ACHN (cell line): ENCODE data around the gene PHOSPHO1.
"Not testable (repeated sequence)": the region's sequence is repeated elsewhere in the genome, so short reads cannot be mapped to it uniquely, and the experiment has no call there.

ENCODE experiments used
- DNase-seq: peaks from one replicate; pipeline ENCODE4 v3.0.0-alpha.2; 2015
- in situ Hi-C: cut with HindIII; loops from 2 replicates; pipeline ENCODE4 v1.10.0; 2017; ENCODE audit warnings: low sequenced_read_pairs, low pct_ligation_motif_present, low pct_unique_long_range_greater_than_20kb

Gene PHOSPHO1

GRCh38 chr17:49200423-49201083, 30.0 kb downstream of the PHOSPHO1 start:
- in situ Hi-C loops, result no loop called here
- DNase-seq, result no peak

GRCh38 chr17:49198211-49198610, 32.4 kb downstream of the PHOSPHO1 start:
- in situ Hi-C loops, result no loop called here
- DNase-seq, result peak; percentile 13

GRCh38 chr17:49197346-49197998, 33.1 kb downstream of the PHOSPHO1 start:
- in situ Hi-C loops, result no loop called here
- peak; percentile 21 for DNase-seq

DNA sequence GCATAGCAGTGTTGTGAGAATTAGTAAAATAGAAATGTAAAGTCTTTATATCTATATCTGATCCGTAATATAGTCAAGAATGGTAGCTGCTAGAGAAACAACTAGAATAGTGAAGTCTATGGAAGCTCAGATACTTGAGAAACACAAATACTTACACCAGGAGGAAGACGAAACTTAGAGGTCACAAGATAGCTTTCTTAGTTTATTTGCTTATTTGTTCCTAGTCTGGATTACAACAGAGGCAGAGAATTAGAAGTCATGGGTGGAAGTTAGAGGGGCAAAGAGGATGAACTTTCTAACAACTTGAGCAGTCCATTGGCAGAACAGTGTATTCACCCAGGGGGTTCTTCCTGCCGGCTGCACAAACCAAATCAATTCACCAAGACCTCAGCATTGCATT, 34.1 kb downstream of the PHOSPHO1 start:
- in situ Hi-C loops, result no loop called here
- DNase-seq, result no peak

- DNase-seq, result no peak
- in situ Hi-C loops, result no loop called here
Observed at GRCh38 chr17:49195751-49196150, 34.8 kb downstream of the PHOSPHO1 start.

DNA sequence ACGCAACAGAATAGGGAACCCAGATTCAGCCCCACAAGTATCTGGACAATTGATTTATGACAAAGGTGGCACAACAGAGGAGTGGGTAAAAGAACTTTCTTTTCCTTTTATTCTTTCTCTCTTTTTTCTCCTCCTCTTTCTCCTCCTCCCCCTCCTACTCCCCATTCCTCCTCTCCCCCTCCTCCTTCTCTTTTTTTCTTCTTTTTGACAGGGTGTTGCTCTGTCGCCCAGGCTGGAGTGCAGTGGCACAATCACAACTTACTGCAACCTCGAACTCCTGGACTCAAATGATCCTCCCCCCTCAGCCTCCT, 36.3 kb downstream of the PHOSPHO1 start:
- DNase-seq, result no peak
- in situ Hi-C loops, result no loop called here

- DNase-seq, result peak; percentile 99
- in situ Hi-C loops, result no loop called here
Observed at GRCh38 chr17:49193513-49194296, 36.9 kb downstream of the PHOSPHO1 start.

- in situ Hi-C loops, result no loop called here
- DNase-seq, result peak; percentile 89
Observed at GRCh38 chr17:49191917-49192741, 38.5 kb downstream of the PHOSPHO1 start.

- in situ Hi-C loops, result no loop called here
- DNase-seq, result no peak
Observed at GRCh38 chr17:49191409-49191916, 39.1 kb downstream of the PHOSPHO1 start.

GRCh38 chr17:49190932-49191331, 39.7 kb downstream of the PHOSPHO1 start:
- no peak for DNase-seq
- in situ Hi-C loops, result no loop called here

DNA sequence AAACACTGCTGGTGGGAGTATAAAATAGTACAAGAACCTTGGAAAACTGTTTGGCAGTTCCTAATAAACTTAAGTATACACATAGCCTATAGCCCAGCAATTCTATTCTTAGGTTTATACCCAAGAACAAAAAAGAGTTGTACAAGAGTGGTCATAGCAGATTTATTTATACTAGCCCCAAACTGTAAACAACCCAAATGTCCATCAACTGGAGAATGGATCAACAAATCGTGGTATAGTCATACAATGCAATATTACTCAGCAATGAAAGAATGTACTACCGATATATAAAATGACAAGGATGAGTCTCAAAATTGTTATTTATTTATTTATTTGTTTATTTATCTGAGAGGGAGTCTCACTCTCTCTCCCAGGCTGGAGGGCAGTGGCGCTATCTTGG, 43.3 kb downstream of the PHOSPHO1 start:
- in situ Hi-C loops, result no loop called here
- no peak for DNase-seq

GRCh38 chr17:49185381-49185780, 45.2 kb downstream of the PHOSPHO1 start:
- in situ Hi-C loops, DNase-seq: not testable (repeated sequence)

DNA sequence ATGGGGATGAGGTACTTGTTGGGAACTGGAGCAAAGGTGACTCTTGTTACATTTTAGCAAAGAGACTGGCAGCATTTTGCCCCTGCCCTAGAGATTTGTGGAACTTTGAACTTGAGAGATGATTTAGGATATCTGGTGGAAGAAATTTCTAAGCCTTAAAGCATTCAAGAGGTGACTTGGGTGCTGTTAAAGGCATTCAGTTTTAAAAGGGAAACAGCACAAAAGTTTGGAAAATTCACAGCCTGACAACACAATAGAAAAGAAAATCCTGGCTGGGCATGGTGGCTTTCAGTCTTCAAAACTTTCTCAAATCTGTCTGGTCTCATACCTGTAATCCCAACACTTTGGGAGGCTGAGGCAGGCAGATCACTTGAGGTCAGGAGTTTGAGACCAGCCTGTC, 46.1 kb downstream of the PHOSPHO1 start:
- in situ Hi-C loops, DNase-seq: not testable (repeated sequence)

DNA sequence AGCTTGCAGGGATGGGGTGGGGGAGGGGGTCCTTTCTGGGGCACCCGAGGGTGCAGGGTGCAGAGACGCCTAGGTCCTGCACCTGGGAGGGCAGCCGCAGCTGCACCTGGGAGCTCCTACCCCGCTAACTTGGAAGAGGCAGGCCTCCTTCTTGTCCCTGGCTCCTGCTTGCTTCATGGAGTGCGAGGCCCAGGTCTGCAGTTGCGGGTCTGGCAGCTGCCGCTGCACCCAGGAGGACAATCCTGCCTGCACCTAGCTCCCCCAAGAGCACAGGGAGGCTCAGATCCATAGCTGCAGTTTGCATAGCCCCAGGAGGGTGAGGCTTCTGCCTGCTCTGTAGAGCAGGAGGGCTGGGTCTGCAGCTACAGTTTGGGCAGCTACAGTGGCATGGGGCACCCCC, 46.8 kb downstream of the PHOSPHO1 start:
- in situ Hi-C loops, result no loop called here
- no peak for DNase-seq

DNA sequence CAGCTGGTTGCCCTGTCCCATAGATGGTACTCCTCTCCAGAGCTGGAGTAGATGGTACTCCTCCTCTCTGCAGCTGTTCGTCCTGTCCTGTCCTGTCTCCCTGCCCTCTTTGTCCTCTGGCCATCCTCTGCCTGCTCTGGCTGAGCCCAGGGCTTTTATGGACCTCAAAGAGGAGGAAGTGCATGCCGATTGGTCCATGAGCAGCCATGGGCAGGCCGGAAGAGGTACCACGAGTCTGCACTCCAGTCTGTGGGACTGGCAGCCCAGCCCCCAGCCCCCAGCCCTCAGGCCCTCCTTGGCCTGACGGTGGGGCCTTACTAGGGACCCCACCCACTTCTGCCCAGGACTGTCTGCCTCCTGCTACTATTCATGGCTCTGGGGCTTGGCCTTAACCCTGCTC, 47.2 kb downstream of the PHOSPHO1 start:
- no peak for DNase-seq
- in situ Hi-C loops, result no loop called here

- DNase-seq, result no peak
- in situ Hi-C loops, result no loop called here
Observed at GRCh38 chr17:49180998-49181635, 49.5 kb downstream of the PHOSPHO1 start.

DNA sequence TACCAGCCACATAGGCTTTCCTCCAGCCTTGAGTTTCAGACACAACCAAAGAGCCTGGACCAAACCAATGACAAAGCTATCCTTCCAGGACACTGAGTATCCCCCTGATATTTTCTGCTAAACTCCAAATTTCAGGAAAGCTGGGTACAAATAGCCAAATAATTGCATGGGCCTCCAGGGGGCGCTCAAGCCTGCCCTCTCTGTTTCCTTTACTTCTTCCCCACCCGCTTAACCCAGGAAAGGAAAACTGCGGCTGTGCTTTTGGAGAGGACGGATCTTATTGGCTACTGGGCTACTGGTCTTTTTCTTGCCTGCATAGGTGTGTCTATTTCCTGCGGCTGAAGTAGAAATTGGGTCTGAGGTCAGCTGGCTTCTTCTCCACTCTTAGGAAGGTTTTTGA, 50.3 kb downstream of the PHOSPHO1 start:
- DNase-seq, result peak; percentile 55
- in situ Hi-C loops, result no loop called here

DNA sequence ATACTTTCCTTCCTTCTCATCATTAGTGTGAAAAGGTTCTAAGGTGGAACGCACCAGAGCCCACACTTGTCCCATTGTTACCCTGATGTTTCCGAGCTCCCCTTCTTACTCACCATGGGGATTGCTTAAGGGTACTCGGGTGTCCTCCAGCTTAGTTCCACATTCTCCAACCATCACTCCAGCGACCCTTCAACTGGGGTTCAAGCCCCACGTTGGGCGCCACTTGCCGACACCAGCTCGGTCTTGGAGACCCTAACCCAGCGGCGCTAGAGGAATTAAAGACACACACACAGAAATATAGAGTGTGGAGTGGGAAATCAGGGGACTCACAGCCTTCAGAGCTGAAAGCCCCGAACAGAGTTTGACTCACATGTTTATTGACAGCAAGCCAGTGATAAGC, 54.6 kb downstream of the PHOSPHO1 start:
- DNase-seq, in situ Hi-C loops: not testable (repeated sequence)
